ENCODE data around the gene USP9Y. TPM values are rescaled to one million over a fixed set of nuclear protein-coding genes. Genes with fewer than 3 reads are reported as not detected.

USP9Y gene
- total RNA-seq, 1 donor from 2014 or later = not detected

DNA sequence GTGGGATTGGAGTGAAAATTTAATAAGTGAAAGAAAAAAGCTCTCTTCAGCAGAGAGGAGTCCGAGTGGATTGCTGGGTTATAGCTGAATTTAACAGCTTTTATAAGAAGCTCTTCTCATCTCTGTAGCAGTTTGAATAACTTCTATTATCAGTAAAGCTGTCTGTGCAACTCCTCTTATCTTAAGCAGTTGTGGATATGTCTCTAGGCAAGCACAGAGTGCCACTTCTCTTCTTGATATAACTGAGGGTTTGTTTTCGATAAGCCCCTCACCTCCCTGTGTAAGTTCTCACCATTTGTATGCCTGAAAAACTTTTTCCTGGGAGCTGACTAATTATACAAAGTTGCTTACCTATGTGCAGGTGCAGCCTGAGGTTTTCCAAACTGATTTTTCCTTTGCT lies 43.1 kb downstream of the USP9Y start:
- Histone ChIP-seq H3K79me2 (ENCODE audit: low read depth) (no peaks in the 10 kb centered on the region), H3K9me3 (ENCODE audit: low read depth) (no peaks in the 10 kb centered on the region), H3K27ac (no peak overlapping the region), H2AFZ (replicated peaks) (no peak overlapping the region), H4K20me1 (ENCODE audit: low read depth) (no peaks in the 10 kb centered on the region), H3F3A (ENCODE audit: low read depth) (no peaks in the 10 kb centered on the region), H3K36me3 (no peaks in the 10 kb centered on the region), H3K4me2 (no peak overlapping the region), H3K9ac (no peak overlapping the region), H3K4me3 (no peak overlapping the region), H3K4me1 (no peaks in the 10 kb centered on the region), H3K27me3 (no peaks in the 10 kb centered on the region)
- TF ChIP-seq EZH2phosphoT487 (IDR thresholded peaks at IDR 0.05) (no peak), EZH2 (IDR thresholded peaks at IDR 0.05) (no peak)
- TF ChIP-seq, protein P1, sequence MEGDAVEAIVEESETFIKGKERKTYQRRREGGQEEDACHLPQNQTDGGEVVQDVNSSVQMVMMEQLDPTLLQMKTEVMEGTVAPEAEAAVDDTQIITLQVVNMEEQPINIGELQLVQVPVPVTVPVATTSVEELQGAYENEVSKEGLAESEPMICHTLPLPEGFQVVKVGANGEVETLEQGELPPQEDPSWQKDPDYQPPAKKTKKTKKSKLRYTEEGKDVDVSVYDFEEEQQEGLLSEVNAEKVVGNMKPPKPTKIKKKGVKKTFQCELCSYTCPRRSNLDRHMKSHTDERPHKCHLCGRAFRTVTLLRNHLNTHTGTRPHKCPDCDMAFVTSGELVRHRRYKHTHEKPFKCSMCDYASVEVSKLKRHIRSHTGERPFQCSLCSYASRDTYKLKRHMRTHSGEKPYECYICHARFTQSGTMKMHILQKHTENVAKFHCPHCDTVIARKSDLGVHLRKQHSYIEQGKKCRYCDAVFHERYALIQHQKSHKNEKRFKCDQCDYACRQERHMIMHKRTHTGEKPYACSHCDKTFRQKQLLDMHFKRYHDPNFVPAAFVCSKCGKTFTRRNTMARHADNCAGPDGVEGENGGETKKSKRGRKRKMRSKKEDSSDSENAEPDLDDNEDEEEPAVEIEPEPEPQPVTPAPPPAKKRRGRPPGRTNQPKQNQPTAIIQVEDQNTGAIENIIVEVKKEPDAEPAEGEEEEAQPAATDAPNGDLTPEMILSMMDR (IDR thresholded peaks at IDR 0.05) = no peak
- no peaks in the 10 kb centered on the region for H3K4me1 Mint-ChIP-seq
- H3K36me3 Mint-ChIP-seq = no peaks in the 10 kb centered on the region
- no peak overlapping the region for H3K4me3 Mint-ChIP-seq
- H3K9me3 Mint-ChIP-seq = no peaks in the 10 kb centered on the region
- no peak for DNase-seq (ENCODE audit: low spot score)
- H3K27me3 Mint-ChIP-seq (ENCODE audit: insufficient read depth, low read depth) = no peaks in the 10 kb centered on the region
- H3K27ac Mint-ChIP-seq = no peak overlapping the region

DNA sequence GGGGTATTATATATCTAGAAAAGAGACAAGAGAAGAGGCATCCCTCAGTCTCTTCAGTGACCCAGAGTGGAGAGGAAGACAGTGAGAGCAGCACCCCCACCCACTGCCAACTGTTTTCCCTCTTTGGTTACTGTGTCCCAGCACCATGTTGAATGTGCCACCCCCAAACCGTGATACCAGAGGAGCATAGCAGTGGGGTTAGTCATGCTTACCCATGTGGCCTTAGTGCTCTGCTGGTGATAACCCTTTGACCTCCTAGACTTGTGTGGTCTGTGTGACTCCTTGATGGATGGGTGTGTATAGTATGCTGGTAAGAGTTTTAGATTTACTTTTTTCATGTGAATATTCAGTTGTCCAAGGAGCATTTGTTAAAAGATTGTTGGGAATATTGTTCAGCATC lies 48.3 kb downstream of the USP9Y start:
- Histone ChIP-seq H3K27ac (no peak overlapping the region), H4K20me1 (ENCODE audit: low read depth) (no peaks in the 10 kb centered on the region), H3K4me3 (no peak overlapping the region), H3K27me3 (no peaks in the 10 kb centered on the region), H3K9me3 (ENCODE audit: low read depth) (no peaks in the 10 kb centered on the region), H3K9ac (no peak overlapping the region), H3F3A (ENCODE audit: low read depth) (no peaks in the 10 kb centered on the region), H3K4me2 (no peak overlapping the region), H3K79me2 (ENCODE audit: low read depth) (no peaks in the 10 kb centered on the region), H2AFZ (replicated peaks) (no peak overlapping the region), H3K4me1 (no peaks in the 10 kb centered on the region), H3K36me3 (no peaks in the 10 kb centered on the region)
- H3K4me3 Mint-ChIP-seq = no peak overlapping the region
- no peaks in the 10 kb centered on the region for H3K4me1 Mint-ChIP-seq
- TF ChIP-seq EZH2phosphoT487 (IDR thresholded peaks at IDR 0.05) (no peak), EZH2 (IDR thresholded peaks at IDR 0.05) (no peak)
- TF ChIP-seq, protein P1 (IDR thresholded peaks at IDR 0.05) = no peak
- H3K36me3 Mint-ChIP-seq = no peaks in the 10 kb centered on the region
- H3K27ac Mint-ChIP-seq = no peak overlapping the region
- no peaks in the 10 kb centered on the region for H3K9me3 Mint-ChIP-seq
- no peaks in the 10 kb centered on the region for H3K27me3 Mint-ChIP-seq (ENCODE audit: insufficient read depth, low read depth)
- DNase-seq (ENCODE audit: low spot score) = no peak

DNA sequence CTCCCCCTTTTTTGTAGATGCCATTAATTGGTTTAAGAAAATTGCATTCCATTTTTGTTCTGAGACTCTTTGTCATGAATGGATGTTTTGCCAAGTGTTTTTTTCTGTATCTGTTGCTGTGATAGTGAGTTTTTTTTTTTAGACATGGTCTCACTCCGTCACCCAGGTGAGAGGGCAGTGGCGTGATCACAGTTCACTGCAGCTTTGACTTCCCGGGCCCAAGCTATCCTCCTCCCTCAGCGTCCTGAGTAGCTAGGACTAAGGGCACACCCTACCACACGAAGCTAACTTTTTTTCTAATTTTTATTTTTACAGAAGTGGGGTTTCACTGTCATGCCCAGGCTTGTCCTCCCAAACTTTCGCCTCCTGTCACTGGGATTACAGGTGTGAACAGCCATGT lies 51.8 kb downstream of the USP9Y start:
- Mint-ChIP-seq H3K36me3 (no peaks in the 10 kb centered on the region), H3K9me3 (no peaks in the 10 kb centered on the region), H3K4me3 (no peak overlapping the region), H3K27me3 (ENCODE audit: insufficient read depth, low read depth) (no peaks in the 10 kb centered on the region), H3K4me1 (no peaks in the 10 kb centered on the region), H3K27ac (no peak overlapping the region)
- Histone ChIP-seq H3K9me3 (ENCODE audit: low read depth) (no peaks in the 10 kb centered on the region), H3K27me3 (no peaks in the 10 kb centered on the region), H3K4me1 (no peaks in the 10 kb centered on the region), H3F3A (ENCODE audit: low read depth) (no peaks in the 10 kb centered on the region), H3K36me3 (no peaks in the 10 kb centered on the region), H2AFZ (replicated peaks) (no peak overlapping the region), H4K20me1 (ENCODE audit: low read depth) (no peaks in the 10 kb centered on the region), H3K79me2 (ENCODE audit: low read depth) (no peaks in the 10 kb centered on the region), H3K9ac (no peak overlapping the region), H3K27ac (no peak overlapping the region), H3K4me3 (no peak overlapping the region), H3K4me2 (no peak overlapping the region)
- TF ChIP-seq, protein P1 (IDR thresholded peaks at IDR 0.05) = no peak
- TF ChIP-seq EZH2 (IDR thresholded peaks at IDR 0.05) (no peak), EZH2phosphoT487 (IDR thresholded peaks at IDR 0.05) (no peak)
- no peak for DNase-seq (ENCODE audit: low spot score)
